ENCODE data around the gene EPHB1.

DNA sequence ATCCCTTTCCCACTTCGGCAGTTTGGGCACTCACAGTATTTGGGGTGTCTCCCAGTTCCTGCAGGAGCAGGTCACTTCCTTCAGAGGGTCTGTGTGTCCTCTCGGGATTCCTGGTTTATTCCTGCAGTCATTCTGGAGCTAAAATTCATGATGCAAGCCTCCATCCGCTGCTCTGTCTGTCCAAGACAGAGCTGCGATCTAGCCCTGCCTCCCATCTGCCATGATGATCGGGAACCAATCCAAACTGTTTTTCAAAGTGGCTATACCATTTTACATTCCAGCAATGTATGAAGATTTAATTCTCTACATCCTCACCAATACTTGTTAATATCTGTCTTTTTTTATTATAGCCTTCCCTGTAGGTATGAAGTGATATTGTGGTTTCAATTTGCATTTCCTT lies 273.0 kb downstream of the EPHB1 start:
- no peak for TF ChIP-seq CTCF (IDR thresholded peaks at IDR 0.05)
- TF ChIP-seq POLR2A (IDR thresholded peaks at IDR 0.05): no peak
